Measurements from ENCODE around the gene UBE2D4.

- TF ChIP-seq, protein P1, sequence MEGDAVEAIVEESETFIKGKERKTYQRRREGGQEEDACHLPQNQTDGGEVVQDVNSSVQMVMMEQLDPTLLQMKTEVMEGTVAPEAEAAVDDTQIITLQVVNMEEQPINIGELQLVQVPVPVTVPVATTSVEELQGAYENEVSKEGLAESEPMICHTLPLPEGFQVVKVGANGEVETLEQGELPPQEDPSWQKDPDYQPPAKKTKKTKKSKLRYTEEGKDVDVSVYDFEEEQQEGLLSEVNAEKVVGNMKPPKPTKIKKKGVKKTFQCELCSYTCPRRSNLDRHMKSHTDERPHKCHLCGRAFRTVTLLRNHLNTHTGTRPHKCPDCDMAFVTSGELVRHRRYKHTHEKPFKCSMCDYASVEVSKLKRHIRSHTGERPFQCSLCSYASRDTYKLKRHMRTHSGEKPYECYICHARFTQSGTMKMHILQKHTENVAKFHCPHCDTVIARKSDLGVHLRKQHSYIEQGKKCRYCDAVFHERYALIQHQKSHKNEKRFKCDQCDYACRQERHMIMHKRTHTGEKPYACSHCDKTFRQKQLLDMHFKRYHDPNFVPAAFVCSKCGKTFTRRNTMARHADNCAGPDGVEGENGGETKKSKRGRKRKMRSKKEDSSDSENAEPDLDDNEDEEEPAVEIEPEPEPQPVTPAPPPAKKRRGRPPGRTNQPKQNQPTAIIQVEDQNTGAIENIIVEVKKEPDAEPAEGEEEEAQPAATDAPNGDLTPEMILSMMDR (IDR thresholded peaks at IDR 0.05): no peak
- TF ChIP-seq POLR2A (IDR thresholded peaks at IDR 0.05) (no peak), EP300 (IDR thresholded peaks at IDR 0.05) (no peak), POLR2AphosphoS5 (IDR thresholded peaks at IDR 0.05) (no peak)
Observed at GRCh38 chr7:43977525-43977924, 51.3 kb downstream of the UBE2D4 start.
